Calu3 (cell line): Measurements from ENCODE around the gene KANK3. TPM values are rescaled to one million over a fixed set of nuclear protein-coding genes. Genes with fewer than 3 reads are reported as not detected.

Experiments used
- BruUV-seq: library from RNA; stranded (reverse); fragments of 400-500 nt; replicated peaks from 2 replicates; lab custom pipeline; 2021; lab: Mats Ljungman, UMichigan
- CTCF ChIA-PET: fragments of 300-600 bp; sonication (Branson Sonifier 250); formaldehyde crosslinking; loops from one replicate; lab custom pipeline; 2022; ENCODE audit warnings: antibody characterized with exemption; lab: Charles Lee
- DNase-seq: peaks from one replicate; pipeline ENCODE4 v3.0.0; 2022
- H3K27ac Mint-ChIP-seq: one replicate; pipeline ENCODE4 v1.8.0; 2022; ENCODE audit warnings: mixed read lengths; ENCODE audit not compliant: unreplicated experiment
- H3K27me3 Mint-ChIP-seq: one replicate; pipeline ENCODE4 v1.8.0; 2022; ENCODE audit warnings: mixed read lengths; ENCODE audit not compliant: unreplicated experiment
- H3K36me3 Mint-ChIP-seq: one replicate; pipeline ENCODE4 v1.8.0; 2022; ENCODE audit warnings: mild to moderate bottlenecking, moderate library complexity, mixed read lengths; ENCODE audit not compliant: insufficient read depth, unreplicated experiment
- H3K4me1 Mint-ChIP-seq: one replicate; pipeline ENCODE4 v1.8.0; 2022; ENCODE audit warnings: mild to moderate bottlenecking, low read depth, mixed read lengths; ENCODE audit not compliant: unreplicated experiment
- H3K4me3 Mint-ChIP-seq: one replicate; pipeline ENCODE4 v1.8.0; 2022; ENCODE audit warnings: mild to moderate bottlenecking, low read depth, moderate library complexity, mixed read lengths; ENCODE audit not compliant: unreplicated experiment
- H3K9me3 Mint-ChIP-seq: one replicate; pipeline ENCODE4 v1.8.0; 2022; ENCODE audit warnings: low read depth, mixed read lengths; ENCODE audit not compliant: unreplicated experiment
- intact Hi-C: fragments of 100-400 bp; cut with micrococcal nuclease; formaldehyde crosslinking; loops from one replicate; pipeline ENCODE4 v1.10.0; 2022; ENCODE audit not compliant: unreplicated experiment
- total RNA-seq: library from RNA; stranded (reverse); gene quantifications from 2 replicates; pipeline ENCODE4 v1.2.3, GENCODE V29; 2022
- TF ChIP-seq, protein P1 (sequence below): fragments of 200-600 bp; IDR thresholded peaks from one replicate; pipeline ENCODE4 v1.8.0; 2022; ENCODE audit warnings: antibody characterized with exemption; ENCODE audit not compliant: unreplicated experiment

The KANK3 gene
- total RNA-seq, 1 experiment from 2014 or later = not detected

DNA sequence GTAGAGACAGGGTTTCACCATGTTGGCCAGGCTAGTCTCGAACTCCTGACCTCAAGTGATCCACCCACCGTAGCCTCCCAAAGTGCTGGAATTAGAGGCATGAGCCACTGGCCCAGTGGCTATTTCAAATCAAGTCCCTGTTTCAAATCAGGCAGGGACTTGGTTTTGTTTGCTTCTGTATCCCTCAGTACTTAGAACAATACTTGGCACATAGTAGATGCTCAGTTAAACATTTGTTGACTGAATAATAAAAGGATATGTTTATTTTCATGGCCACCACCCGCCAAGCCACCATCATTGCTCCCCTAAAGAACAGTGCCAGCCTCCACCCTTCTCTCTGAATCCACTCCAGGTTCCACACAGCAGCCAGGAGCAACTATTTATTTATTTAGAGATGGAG is 17.6 kb downstream of the KANK3 start:
- no TSS peak for BruUV-seq

DNA sequence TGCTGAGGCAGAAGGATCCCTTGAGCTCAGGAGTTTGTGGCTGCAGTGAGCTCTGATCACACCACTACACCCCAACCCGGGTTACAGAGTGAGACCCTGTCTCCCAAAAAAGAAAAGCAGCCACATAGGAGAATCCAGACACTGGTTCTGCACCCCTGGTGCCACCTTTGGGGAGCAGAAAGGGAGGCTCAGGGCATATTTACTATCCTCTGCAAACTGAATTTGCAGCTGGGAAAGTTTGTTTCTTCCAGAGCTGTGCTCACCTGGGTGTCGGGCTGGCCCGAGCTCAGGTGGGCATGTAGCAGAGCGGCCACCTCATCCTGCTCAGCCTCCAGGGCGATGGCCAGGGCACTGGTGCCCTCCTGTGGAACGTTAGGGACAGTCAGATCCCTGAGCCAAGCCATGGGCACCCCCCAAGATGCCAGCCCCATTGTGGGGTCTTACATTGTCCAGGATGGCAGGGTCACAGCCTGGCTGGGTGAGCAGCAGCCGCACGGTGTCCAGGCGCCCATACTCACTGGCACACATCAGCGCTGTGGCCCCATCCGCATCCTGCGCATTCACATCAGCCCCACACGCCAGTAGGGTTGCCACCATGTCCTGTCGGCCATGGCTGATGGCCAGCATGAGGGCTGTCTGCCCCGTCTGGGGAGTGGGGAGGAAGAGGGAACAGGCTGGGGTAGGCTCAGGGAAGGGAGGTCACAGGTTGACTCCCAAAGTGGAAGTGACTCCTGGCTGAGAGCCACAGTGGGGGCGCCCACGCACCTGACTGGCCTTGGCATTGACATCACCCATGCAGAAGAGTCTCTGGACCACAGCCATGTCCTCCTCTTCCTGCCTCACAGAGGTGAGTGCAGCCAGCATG is 18.6 kb downstream of the KANK3 start:
- H3K27me3 Mint-ChIP-seq = peaks cover 30% of the 10 kb centered on the region
- intact Hi-C loops = no loop called here
- no peak overlapping the region for H3K27ac Mint-ChIP-seq
- no peaks in the 10 kb centered on the region for H3K9me3 Mint-ChIP-seq
- H3K4me1 Mint-ChIP-seq = peaks cover 11% of the 10 kb centered on the region
- H3K4me3 Mint-ChIP-seq = no peak overlapping the region
- TF ChIP-seq, protein P1, sequence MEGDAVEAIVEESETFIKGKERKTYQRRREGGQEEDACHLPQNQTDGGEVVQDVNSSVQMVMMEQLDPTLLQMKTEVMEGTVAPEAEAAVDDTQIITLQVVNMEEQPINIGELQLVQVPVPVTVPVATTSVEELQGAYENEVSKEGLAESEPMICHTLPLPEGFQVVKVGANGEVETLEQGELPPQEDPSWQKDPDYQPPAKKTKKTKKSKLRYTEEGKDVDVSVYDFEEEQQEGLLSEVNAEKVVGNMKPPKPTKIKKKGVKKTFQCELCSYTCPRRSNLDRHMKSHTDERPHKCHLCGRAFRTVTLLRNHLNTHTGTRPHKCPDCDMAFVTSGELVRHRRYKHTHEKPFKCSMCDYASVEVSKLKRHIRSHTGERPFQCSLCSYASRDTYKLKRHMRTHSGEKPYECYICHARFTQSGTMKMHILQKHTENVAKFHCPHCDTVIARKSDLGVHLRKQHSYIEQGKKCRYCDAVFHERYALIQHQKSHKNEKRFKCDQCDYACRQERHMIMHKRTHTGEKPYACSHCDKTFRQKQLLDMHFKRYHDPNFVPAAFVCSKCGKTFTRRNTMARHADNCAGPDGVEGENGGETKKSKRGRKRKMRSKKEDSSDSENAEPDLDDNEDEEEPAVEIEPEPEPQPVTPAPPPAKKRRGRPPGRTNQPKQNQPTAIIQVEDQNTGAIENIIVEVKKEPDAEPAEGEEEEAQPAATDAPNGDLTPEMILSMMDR = no peak
- no TSS peak for BruUV-seq
- no peak for DNase-seq
- peaks cover 28% of the 10 kb centered on the region for H3K36me3 Mint-ChIP-seq
- CTCF ChIA-PET = no interaction called here

More for the DNA sequence above, 17.6 kb downstream of the KANK3 start:
- Mint-ChIP-seq H3K4me3 (no peak overlapping the region), H3K27ac (no peak overlapping the region), H3K36me3 (peaks cover 26% of the 10 kb centered on the region), H3K27me3 (peaks cover 41% of the 10 kb centered on the region), H3K9me3 (no peaks in the 10 kb centered on the region), H3K4me1 (peaks cover under 1% of the 10 kb centered on the region)
- TF ChIP-seq, protein P1 = no peak
- intact Hi-C loops = no loop called here
- CTCF ChIA-PET = no interaction called here
- no peak for DNase-seq

DNA sequence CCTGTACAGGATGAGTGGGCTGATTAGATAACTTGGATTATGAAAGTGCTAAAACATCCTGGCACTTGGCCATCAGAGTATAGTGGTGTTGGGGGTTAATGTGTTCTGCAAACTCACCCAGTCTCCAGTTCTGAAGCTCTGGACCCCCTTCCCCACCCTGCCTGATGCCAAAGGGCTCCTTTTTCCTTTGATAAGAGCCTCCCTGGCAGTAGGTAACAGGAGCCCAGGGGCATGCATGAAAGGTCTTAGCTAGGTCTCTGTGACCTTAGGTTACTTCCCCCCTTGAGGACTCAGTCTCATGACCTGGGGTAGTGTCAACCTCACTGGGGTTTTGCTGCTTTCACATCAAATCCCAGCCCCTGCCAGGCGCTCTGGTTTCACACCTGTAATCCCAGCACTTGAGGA is 19.3 kb downstream of the KANK3 start:
- H3K9me3 Mint-ChIP-seq = no peaks in the 10 kb centered on the region
- H3K36me3 Mint-ChIP-seq = peaks cover 28% of the 10 kb centered on the region
- peaks cover 24% of the 10 kb centered on the region for H3K27me3 Mint-ChIP-seq
- no TSS peak for BruUV-seq
- no peak overlapping the region for H3K4me3 Mint-ChIP-seq
- H3K27ac Mint-ChIP-seq = no peak overlapping the region
- CTCF ChIA-PET = no interaction called here
- peaks cover 13% of the 10 kb centered on the region for H3K4me1 Mint-ChIP-seq
- TF ChIP-seq, protein P1 = no peak
- DNase-seq = no peak
- intact Hi-C loops = no loop called here

DNA sequence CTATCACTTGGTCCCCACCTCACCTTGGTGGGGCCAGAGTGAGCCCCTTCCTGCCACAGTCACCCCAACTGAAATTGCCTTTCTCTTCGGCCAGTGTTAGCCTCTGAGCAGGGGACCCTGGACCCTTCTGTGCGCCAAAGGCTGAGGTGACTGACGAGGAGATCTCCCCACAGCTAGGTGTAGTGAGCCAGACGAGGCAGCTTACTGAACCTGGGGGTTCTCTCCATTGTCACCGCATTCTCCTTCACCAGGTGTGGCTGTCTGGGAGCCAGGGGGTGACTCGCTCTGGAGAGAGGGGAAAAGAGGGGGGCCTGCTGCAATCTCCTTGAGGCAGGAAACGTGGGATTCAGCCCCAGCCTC is 20.4 kb downstream of the KANK3 start:
- Mint-ChIP-seq H3K4me1 (peaks cover 13% of the 10 kb centered on the region), H3K36me3 (peaks cover 28% of the 10 kb centered on the region), H3K27me3 (peaks cover 13% of the 10 kb centered on the region), H3K4me3 (peak overlapping the region; percentile 97), H3K27ac (peak overlapping the region; percentile 98), H3K9me3 (no peaks in the 10 kb centered on the region)
- TF ChIP-seq, protein P1 = no peak
- CTCF ChIA-PET = no interaction called here
- intact Hi-C loops = no loop called here
- BruUV-seq = no TSS peak
- no peak for DNase-seq
